BJ (cell line): ENCODE measurements around the gene FAM83G. TPM values are rescaled to one million over a fixed set of nuclear protein-coding genes. Genes with fewer than 3 reads are reported as not detected.
A peak's percentile ranks its signal among the peaks of the same experiment; 100 is the strongest.

ENCODE experiments used
- CTCF ChIA-PET: fragments of 350-600 bp; formaldehyde crosslinking; extraction: SDS; loops from one replicate; lab custom pipeline; 2021; ENCODE audit warnings: antibody characterized with exemption, inconsistent platforms; lab: Yijun Ruan, JAX
- POLR2A ChIA-PET: fragments of 300-600 bp; sonication (Branson Sonifier 250); formaldehyde crosslinking; extraction: SDS; loops from one replicate; lab custom pipeline; 2021; ENCODE audit warnings: antibody characterized with exemption; lab: Charles Lee
- DNase-seq: peaks from one replicate; pipeline ENCODE4 v3.0.0-alpha.2; 2011; ENCODE audit warnings: low read depth
- H3K27me3 ChIP-seq: 2 replicates; pipeline ENCODE4 v1.6.0; 2011; ENCODE audit warnings: low read length; ENCODE audit not compliant: control insufficient read depth, insufficient read depth
- H3K36me3 ChIP-seq: 2 replicates; pipeline ENCODE4 v1.5.1; 2011; ENCODE audit warnings: low read length; ENCODE audit not compliant: control insufficient read depth, insufficient read depth
- H3K4me3 ChIP-seq: 2 replicates; pipeline ENCODE4 v1.5.1; 2011; ENCODE audit warnings: low read depth, mild to moderate bottlenecking, control low read depth, low read length
- polyA plus RNA-seq: library from polyadenylated mRNA; depleted of rRNA; stranded (reverse); fragments of >200 nt; gene quantifications from 2 replicates; pipeline ENCODE4 v1.2.3, GENCODE V29; 2011
- TF ChIP-seq, protein P1 (sequence below): IDR thresholded peaks from 2 replicates; pipeline ENCODE4 v1.5.1; 2011; ENCODE audit warnings: low read depth, mild to moderate bottlenecking, control low read depth, inconsistent platforms, low read length, moderate library complexity; ENCODE audit not compliant: insufficient read depth

The FAM83G gene
- polyA plus RNA-seq, 1 experiment, result 10.3 TPM

DNA sequence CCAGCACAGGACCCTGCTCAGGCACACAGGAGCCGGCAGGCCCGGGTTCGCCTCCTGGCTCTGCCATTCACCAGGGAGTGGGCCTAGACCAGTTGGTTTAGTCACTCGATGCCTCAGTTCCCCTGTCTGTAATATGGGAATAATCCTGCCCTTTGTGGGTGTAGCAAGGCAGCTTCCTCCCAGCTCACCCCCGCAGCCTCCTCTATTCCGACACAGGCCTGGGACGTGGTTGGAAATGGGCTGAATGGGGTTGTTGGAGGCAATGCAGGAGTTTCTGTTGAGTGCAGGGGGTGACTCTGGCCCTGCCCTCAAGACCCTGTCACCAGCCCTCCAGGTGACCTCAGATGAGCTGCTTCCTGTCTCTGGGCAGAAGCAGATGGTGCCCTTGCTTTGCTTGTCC, 32.8 kb downstream of the FAM83G start:
- Histone ChIP-seq H3K4me3 (no peak overlapping the region), H3K27me3 (no peaks in the 10 kb centered on the region), H3K36me3 (peaks cover 20% of the 10 kb centered on the region)
- ChIA-PET CTCF (interaction anchor here (1.7 kb wide), 1 partner anchor 11 kb away, joined by 7 read pairs; no protein-coding TSS in a partner anchor), POLR2A (no interaction called here)
- TF ChIP-seq, protein P1, sequence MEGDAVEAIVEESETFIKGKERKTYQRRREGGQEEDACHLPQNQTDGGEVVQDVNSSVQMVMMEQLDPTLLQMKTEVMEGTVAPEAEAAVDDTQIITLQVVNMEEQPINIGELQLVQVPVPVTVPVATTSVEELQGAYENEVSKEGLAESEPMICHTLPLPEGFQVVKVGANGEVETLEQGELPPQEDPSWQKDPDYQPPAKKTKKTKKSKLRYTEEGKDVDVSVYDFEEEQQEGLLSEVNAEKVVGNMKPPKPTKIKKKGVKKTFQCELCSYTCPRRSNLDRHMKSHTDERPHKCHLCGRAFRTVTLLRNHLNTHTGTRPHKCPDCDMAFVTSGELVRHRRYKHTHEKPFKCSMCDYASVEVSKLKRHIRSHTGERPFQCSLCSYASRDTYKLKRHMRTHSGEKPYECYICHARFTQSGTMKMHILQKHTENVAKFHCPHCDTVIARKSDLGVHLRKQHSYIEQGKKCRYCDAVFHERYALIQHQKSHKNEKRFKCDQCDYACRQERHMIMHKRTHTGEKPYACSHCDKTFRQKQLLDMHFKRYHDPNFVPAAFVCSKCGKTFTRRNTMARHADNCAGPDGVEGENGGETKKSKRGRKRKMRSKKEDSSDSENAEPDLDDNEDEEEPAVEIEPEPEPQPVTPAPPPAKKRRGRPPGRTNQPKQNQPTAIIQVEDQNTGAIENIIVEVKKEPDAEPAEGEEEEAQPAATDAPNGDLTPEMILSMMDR, result no peak
- no peak for DNase-seq

DNA sequence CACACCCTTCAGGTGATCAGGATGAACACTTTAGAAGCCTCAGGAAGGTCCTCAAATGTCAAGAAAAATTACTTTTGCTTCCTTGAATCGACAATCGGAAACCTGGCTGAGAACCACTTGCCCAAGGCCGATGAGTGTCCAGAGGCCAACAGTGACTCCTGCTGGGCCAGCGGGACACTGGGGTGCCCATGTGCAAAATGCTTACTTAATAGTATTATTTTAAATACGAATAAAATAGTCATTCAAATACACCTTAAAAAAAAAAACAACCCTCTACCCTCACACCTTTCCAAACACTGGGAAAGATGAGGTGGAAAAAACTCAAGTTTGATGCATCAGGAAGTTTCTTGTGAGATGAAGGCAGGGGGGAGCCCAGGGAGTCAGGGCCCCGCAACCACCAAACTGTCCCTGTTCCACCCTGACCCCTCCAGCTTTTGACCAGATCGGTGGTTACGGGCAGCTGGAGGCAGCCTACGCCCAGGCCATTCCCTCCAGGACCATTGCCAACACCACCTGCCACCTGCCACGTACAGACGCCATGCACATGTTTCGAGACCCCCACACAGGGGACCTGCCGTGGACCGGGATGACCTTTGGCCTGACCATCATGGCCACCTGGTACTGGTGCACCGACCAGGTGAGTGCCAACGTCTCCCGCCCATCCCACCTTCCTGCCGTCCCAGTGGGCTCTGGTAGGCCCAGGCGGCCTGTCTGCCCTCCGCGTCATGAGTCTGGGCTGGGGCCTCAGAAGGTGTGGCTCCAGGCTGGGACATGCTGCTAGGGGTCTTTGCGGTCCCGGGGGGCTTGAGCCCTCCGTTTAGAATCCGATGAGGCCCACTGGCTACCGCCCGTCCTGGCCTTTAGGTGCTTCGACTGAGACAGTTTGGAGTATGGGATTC, 33.7 kb downstream of the FAM83G start:
- CTCF ChIA-PET, result interaction anchor here (0.9 to 1.7 kb wide), 3 partner anchors 10 kb away, joined by 3 to 14 read pairs (median 7); no protein-coding TSS in a partner anchor
- POLR2A ChIA-PET, result no interaction called here

DNA sequence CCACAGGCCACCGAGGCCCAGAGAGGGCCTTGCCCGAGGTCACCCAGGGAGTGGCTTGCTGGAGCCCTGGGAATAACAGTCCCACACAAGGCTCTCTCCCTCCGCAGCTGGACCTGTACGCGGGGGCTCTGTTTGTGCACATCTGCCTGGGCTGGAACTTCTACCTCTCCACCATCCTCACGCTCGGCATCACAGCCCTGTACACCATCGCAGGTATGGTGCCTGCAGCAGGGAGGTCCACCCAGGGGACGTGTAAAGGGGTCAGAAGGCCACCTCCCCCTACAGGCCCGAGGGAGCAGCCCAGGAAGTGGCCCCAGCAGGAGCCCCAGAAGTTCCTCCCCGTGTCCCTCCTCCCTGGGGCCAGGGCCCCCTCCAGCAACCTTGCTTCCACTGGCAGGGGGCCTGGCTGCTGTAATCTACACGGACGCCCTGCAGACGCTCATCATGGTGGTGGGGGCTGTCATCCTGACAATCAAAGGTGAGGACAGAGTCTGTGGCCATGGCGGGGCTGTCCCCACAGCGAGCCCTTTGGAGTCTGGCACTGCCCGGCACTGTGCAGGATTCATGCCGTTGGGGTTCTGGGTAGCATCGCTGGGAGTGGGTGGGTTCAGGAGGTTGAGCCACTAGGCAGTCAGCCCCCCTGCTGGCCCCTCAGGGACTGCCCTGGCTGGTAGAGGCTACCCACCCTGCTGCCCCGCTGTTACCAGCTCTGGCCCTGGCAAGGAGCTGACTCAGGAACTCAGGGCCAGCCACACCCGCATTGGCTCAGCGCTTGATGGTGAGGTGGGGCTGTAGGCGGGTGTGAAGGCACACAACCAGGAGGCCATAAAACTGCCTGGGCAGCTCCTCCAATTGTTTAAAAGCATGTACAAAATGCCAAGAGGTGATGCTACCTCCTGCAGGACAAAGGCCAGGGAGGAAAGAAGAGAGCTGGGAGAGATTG, 35.3 kb downstream of the FAM83G start:
- POLR2A ChIA-PET, result no interaction called here
- no peak for DNase-seq
- H3K36me3 ChIP-seq, result peaks cover 9% of the 10 kb centered on the region
- no peak overlapping the region for H3K4me3 ChIP-seq
- H3K27me3 ChIP-seq, result no peaks in the 10 kb centered on the region
- CTCF ChIA-PET, result interaction anchor here (0.8 to 1.3 kb wide), 3 partner anchors 8 to 114 kb away, joined by 3 to 14 read pairs (median 7); no protein-coding TSS in a partner anchor
- TF ChIP-seq, protein P1, result no peak

More for the DNA sequence above, 33.7 kb downstream of the FAM83G start:
- Histone ChIP-seq H3K4me3 (no peak overlapping the region), H3K36me3 (peaks cover 14% of the 10 kb centered on the region), H3K27me3 (no peaks in the 10 kb centered on the region)
- DNase-seq, result no peak
- TF ChIP-seq, protein P1, result peak; percentile 24; the same call in 1 of the 2 replicates

DNA sequence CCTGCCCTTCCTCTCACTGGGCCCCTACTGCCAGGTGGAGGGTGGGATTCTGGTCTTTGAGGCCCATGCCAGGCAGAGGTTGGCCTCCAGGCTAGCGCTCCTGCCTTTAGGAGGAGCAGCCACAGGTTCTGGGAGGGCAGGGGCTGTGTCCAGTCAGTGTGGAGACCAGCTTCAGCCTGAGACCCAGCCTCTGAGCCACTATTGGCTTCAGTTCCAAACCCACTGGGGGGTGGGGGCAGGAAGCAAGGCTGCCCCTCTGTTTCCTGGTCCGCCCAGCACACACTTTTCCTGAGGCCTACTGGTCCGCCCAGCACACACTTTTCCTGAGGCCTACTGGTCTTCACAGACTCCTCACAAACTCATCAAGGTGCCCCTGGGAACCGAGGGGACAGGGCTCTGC, 36.2 kb downstream of the FAM83G start:
- peaks cover 9% of the 10 kb centered on the region for H3K36me3 ChIP-seq
- H3K27me3 ChIP-seq, result no peaks in the 10 kb centered on the region
- CTCF ChIA-PET, result no interaction called here
- no peak for DNase-seq
- H3K4me3 ChIP-seq, result no peak overlapping the region
- TF ChIP-seq, protein P1, result no peak
- POLR2A ChIA-PET, result no interaction called here
